ENCODE data around the gene PHF12. TPM values are rescaled to one million over a fixed set of nuclear protein-coding genes. Genes with fewer than 3 reads are reported as not detected.

PHF12 gene
- total and polyA plus RNA-seq, 2 of the 8 experiments (the other 6 are each of a cell fraction or from before 2014, with no cell fraction given): 38.8 to 65.7 TPM

- no peak for TF ChIP-seq USF2 (IDR thresholded peaks at IDR 0.05; ENCODE audit: low read length)
- no peak for TF ChIP-seq FOSL1 (IDR thresholded peaks at IDR 0.05; ENCODE audit: insufficient read depth, low read depth, low read length)
- no peak for TF ChIP-seq KDM1A (IDR thresholded peaks at IDR 0.05; ENCODE audit: borderline replicate concordance, low read length)
- no peak for TF ChIP-seq KDM4A (IDR thresholded peaks at IDR 0.05; ENCODE audit: low read depth, low read length, severe bottlenecking)
- no peak for TF ChIP-seq SIN3A (conservative IDR thresholded peaks at IDR 0.05 in 1 of 2, IDR thresholded peaks at IDR 0.05 in 1 of 2; ENCODE audit: low read depth in 1 of 2, low read length in 2 of 2)
- no peak for TF ChIP-seq KDM5A (IDR thresholded peaks at IDR 0.05; ENCODE audit: low read length)
- TF ChIP-seq NRF1 (IDR thresholded peaks at IDR 0.05; ENCODE audit: low read depth, low read length): no peak
- no peak for TF ChIP-seq SIX5 (IDR thresholded peaks at IDR 0.05; ENCODE audit: low read depth, low read length)
These were observed 50.2 kb downstream of the PHF12 start (continued) for GRCh38 chr17:28900986-28901726.
